HCT116 (cell line): ENCODE results near the gene NARS2.

ENCODE experiments used
- ELF1 ChIP-seq: IDR thresholded peaks from 2 replicates; pipeline ENCODE4 v1.6.1; 2012; ENCODE audit warnings: low read depth, borderline replicate concordance
- EZH2 ChIP-seq: fragments of 200-600 bp; sonication (generic); IDR thresholded peaks from 2 replicates; pipeline ENCODE4 v1.6.1; 2017; ENCODE audit warnings: antibody characterized with exemption, mixed run types
- FOSL1 ChIP-seq: IDR thresholded peaks from 2 replicates; pipeline ENCODE4 v1.6.1; 2012; ENCODE audit warnings: low read depth
- POLR2A ChIP-seq: IDR thresholded peaks from 2 replicates; pipeline ENCODE4 v1.7.0; 2011; ENCODE audit warnings: borderline replicate concordance; ENCODE audit not compliant: insufficient read depth, insufficient read length; ENCODE audit errors: extremely low read depth
- POLR2AphosphoS5 ChIP-seq: IDR thresholded peaks from 2 replicates; pipeline ENCODE4 v1.6.1; 2011; ENCODE audit warnings: mild to moderate bottlenecking, low read depth, low read length, moderate library complexity
- SP1 ChIP-seq: IDR thresholded peaks from 2 replicates; pipeline ENCODE4 v1.6.1; 2012; ENCODE audit warnings: low read depth
- TF ChIP-seq, protein P1 (sequence below), 3 experiments: fragments of 200-600 bp in 1 of 3; sonication (generic) in 1 of 3; IDR thresholded peaks in 2 of 3; conservative IDR thresholded peaks in 1 of 3; 2 replicates each; pipeline ENCODE4 v1.5.1; 2012 to 2017; ENCODE audit warnings: low read depth in 2 of 3, low read length in 2 of 3, antibody characterized with exemption in 1 of 3, borderline replicate concordance in 1 of 3, control low read depth in 1 of 3, mild to moderate bottlenecking in 1 of 3, mixed read lengths in 1 of 3, mixed run types in 1 of 3, moderate library complexity in 1 of 3; ENCODE audit not compliant: insufficient read depth in 1 of 3
- TF ChIP-seq, protein P2 (sequence below): IDR thresholded peaks from 2 replicates; pipeline ENCODE4 v1.6.1; 2012
- TF ChIP-seq, protein P3 (sequence below): IDR thresholded peaks from 2 replicates; pipeline ENCODE4 v1.6.1; 2012

DNA sequence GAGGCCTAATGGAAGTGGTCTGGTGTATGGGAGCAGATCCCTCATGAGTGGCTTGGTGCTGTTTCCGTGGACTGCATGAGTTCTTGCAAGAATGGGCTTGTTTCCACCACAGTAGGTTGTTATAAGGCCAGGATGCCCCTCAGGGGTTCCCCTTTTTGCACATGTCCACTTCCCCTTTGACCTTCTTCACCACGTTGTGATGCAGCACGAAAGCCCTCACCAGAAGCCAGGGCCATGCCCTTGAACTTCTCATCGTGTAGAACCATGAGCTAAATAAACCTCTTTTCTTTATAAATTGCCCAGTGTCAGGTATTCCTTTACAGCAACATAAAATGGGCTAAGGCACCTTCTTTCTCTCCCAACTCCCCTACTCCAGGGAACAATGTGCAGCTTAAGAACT lies 2.8 kb upstream of the NARS2 start:
- TF ChIP-seq SP1 (no peak), POLR2A (no peak), FOSL1 (no peak), EZH2 (no peak), POLR2AphosphoS5 (no peak), ELF1 (no peak)
- TF ChIP-seq, protein P1, sequence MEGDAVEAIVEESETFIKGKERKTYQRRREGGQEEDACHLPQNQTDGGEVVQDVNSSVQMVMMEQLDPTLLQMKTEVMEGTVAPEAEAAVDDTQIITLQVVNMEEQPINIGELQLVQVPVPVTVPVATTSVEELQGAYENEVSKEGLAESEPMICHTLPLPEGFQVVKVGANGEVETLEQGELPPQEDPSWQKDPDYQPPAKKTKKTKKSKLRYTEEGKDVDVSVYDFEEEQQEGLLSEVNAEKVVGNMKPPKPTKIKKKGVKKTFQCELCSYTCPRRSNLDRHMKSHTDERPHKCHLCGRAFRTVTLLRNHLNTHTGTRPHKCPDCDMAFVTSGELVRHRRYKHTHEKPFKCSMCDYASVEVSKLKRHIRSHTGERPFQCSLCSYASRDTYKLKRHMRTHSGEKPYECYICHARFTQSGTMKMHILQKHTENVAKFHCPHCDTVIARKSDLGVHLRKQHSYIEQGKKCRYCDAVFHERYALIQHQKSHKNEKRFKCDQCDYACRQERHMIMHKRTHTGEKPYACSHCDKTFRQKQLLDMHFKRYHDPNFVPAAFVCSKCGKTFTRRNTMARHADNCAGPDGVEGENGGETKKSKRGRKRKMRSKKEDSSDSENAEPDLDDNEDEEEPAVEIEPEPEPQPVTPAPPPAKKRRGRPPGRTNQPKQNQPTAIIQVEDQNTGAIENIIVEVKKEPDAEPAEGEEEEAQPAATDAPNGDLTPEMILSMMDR (IDR thresholded peaks at IDR 0.05 in 2 of 3, conservative IDR thresholded peaks at IDR 0.05 in 1 of 3; ENCODE audit: borderline replicate concordance in 1 of 3, insufficient read depth in 1 of 3, low read depth in 2 of 3, low read length in 2 of 3) = no peak
- TF ChIP-seq, protein P2, sequence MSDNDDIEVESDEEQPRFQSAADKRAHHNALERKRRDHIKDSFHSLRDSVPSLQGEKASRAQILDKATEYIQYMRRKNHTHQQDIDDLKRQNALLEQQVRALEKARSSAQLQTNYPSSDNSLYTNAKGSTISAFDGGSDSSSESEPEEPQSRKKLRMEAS = no peak
- TF ChIP-seq, protein P3, sequence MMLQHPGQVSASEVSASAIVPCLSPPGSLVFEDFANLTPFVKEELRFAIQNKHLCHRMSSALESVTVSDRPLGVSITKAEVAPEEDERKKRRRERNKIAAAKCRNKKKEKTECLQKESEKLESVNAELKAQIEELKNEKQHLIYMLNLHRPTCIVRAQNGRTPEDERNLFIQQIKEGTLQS = no peak
